Activated T-cell treated with anti-CD3 and anti-CD28 coated beads, Interleukin-2, amount 50 U/mL, for 72 hours (primary cell): ENCODE data around the gene GJA8. TPM values are rescaled to one million over a fixed set of nuclear protein-coding genes. Genes with fewer than 3 reads are reported as not detected.
"Not testable (repeated sequence)": the region's sequence is repeated elsewhere in the genome, so short reads cannot be mapped to it uniquely, and the experiment has no call there.

ENCODE experiments used
- ATAC-seq, 2 donors: fragments of 150-1000 bp; cut with Tn5 transposase; replicated peaks in 1 of 2; 2 replicates each; pipeline ENCODE4 v1.10.0; 2021; ENCODE audit warnings: moderate library complexity in 2 of 2, mild to moderate bottlenecking in 1 of 2
- DNase-seq, 2 donors: peaks; one replicate each; pipeline ENCODE4 v3.0.0; 2021 to 2022; ENCODE audit warnings: mixed read lengths in 1 of 2
- H3K27ac Mint-ChIP-seq: one replicate; pipeline ENCODE4 v1.8.0; 2022; ENCODE audit warnings: mild to moderate bottlenecking, moderate library complexity, mixed read lengths
- H3K27me3 Mint-ChIP-seq: one replicate; pipeline ENCODE4 v1.8.0; 2022; ENCODE audit warnings: low read depth, mixed read lengths
- H3K36me3 Mint-ChIP-seq, 2 donors: one replicate each; pipeline ENCODE4 v1.8.0; 2022; ENCODE audit warnings: mixed read lengths in 2 of 2, mild to moderate bottlenecking in 1 of 2; ENCODE audit not compliant: insufficient read depth in 2 of 2
- H3K4me1 Mint-ChIP-seq: one replicate; pipeline ENCODE4 v1.8.0; 2022; ENCODE audit warnings: low read depth, mixed read lengths
- H3K4me3 Mint-ChIP-seq, 2 donors: one replicate each; pipeline ENCODE4 v1.8.0; 2022; ENCODE audit warnings: mild to moderate bottlenecking in 2 of 2, mixed read lengths in 2 of 2, moderate library complexity in 2 of 2
- H3K9me3 Mint-ChIP-seq, 2 donors: one replicate each; pipeline ENCODE4 v1.8.0; 2022; ENCODE audit warnings: mixed read lengths in 2 of 2
- total RNA-seq, 2 donors: library from RNA; stranded (reverse); gene quantifications; one replicate each; pipeline ENCODE4 v1.2.3, GENCODE V29; 2022

The GJA8 gene
- not detected for total RNA-seq

- no peak within 1 kb of the TSS for H3K4me3 Mint-ChIP-seq
- no peaks in the 10 kb centered on the region for H3K36me3 Mint-ChIP-seq
- H3K27ac Mint-ChIP-seq: no peak within 1 kb of the TSS
- H3K27me3 Mint-ChIP-seq: no peaks in the 10 kb centered on the region
- H3K9me3 Mint-ChIP-seq: no peaks in the 10 kb centered on the region
- DNase-seq (no peak), ATAC-seq (no peak)
- peaks cover 9% of the 10 kb centered on the region for H3K4me1 Mint-ChIP-seq
These were observed at the start of gene GJA8 for GRCh38 chr1:147902253-147902845. Gene GJA8 (plus strand): TSS chr1:147902795. CDS start chr1:147907956, 5,161 bp downstream.

GRCh38 chr1:147853391-147853790, 49.2 kb upstream of the GJA8 start:
- no peak for ATAC-seq
- H3K27ac Mint-ChIP-seq: no peak overlapping the region
- no peak overlapping the region for H3K4me3 Mint-ChIP-seq
- peaks cover 22% of the 10 kb centered on the region for H3K27me3 Mint-ChIP-seq
- no peaks in the 10 kb centered on the region for H3K4me1 Mint-ChIP-seq
- H3K36me3 Mint-ChIP-seq: no peaks in the 10 kb centered on the region
- no peak for DNase-seq
- H3K9me3 Mint-ChIP-seq: no peaks in the 10 kb centered on the region

- DNase-seq: peak in 1 of 2 donors; percentile 5
- H3K4me1 Mint-ChIP-seq, ATAC-seq, H3K4me3 Mint-ChIP-seq, H3K27ac Mint-ChIP-seq, H3K9me3 Mint-ChIP-seq, H3K36me3 Mint-ChIP-seq: not testable (repeated sequence)
- peaks cover 30% of the 10 kb centered on the region for H3K27me3 Mint-ChIP-seq
These were observed 47.6 kb upstream of the GJA8 start for GRCh38 chr1:147854989-147855388.

- not testable (repeated sequence) for DNase-seq, H3K4me1 Mint-ChIP-seq, H3K36me3 Mint-ChIP-seq, ATAC-seq, H3K27ac Mint-ChIP-seq, H3K9me3 Mint-ChIP-seq, H3K4me3 Mint-ChIP-seq
- H3K27me3 Mint-ChIP-seq: peaks cover 30% of the 10 kb centered on the region
These were observed 46.6 kb upstream of the GJA8 start for GRCh38 chr1:147855996-147856395.

DNA sequence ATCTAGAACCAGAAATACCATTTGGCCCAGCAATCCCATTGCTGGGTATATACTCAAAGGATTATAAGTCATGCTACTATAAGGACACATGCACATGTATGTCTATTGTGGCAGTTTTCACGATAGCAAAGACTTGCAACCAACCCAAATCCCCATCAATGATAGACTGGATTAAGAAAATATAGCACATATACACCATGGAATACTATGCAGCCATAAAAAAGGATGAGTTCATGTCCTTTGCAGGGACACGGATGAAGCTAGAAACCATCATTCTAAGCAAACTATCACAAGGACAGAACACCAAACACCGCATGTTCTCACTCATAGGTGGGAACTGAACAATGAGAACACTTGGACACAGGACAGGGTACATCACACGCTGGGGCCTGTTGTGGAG, 35.4 kb upstream of the GJA8 start:
- H3K27me3 Mint-ChIP-seq: peaks cover 21% of the 10 kb centered on the region
- not testable (repeated sequence) for H3K4me3 Mint-ChIP-seq, DNase-seq, H3K36me3 Mint-ChIP-seq, H3K27ac Mint-ChIP-seq, H3K4me1 Mint-ChIP-seq, H3K9me3 Mint-ChIP-seq, ATAC-seq

DNA sequence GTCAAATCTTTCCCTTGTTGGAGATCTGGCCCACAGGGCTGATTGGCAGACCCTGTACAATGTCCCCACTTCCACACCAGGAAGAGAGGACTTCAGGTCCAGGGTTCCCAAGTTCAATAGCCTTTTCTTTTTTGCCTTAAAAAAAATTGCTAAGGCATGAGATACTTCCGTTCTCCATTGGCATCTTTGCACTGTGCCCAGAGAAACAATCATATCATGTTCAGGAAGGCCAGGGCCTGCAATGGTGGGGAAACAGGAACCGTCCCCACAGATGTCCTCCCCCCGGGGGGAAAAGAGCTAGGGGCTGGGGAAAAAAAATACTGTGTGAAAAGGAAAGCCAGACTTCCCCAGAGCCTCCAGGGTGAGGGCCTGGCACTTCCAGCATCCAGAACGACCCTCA, 24.6 kb upstream of the GJA8 start:
- no peaks in the 10 kb centered on the region for H3K4me1 Mint-ChIP-seq
- peaks cover 0 to 5% of the 10 kb centered on the region in 2 donors for H3K9me3 Mint-ChIP-seq
- no peak for ATAC-seq
- DNase-seq: no peak
- H3K4me3 Mint-ChIP-seq: no peak overlapping the region
- H3K27ac Mint-ChIP-seq: no peak overlapping the region
- peaks cover 16% of the 10 kb centered on the region for H3K27me3 Mint-ChIP-seq
- H3K36me3 Mint-ChIP-seq: peaks cover 0 to 3% of the 10 kb centered on the region in 2 donors

DNA sequence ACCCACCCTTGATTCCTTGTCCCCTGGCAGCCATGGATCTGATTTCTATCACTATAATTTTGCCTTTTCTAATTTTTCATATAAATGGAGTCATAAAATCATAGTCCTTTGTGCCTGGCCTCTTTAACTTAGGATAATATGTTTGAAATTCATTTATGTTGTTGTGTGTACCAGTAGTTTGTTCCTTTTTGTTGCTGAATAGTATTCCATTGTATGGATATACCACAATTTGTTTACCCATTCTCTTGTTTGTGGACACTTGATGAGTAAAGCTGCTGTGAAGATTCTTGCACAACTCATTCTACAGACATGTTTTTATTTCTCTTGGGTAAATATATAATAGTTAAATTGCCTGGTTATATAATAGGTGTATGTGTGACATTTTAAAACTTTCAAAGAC, 22.7 kb upstream of the GJA8 start:
- H3K9me3 Mint-ChIP-seq: peaks cover 0 to 5% of the 10 kb centered on the region in 2 donors
- peaks cover 0 to 3% of the 10 kb centered on the region in 2 donors for H3K36me3 Mint-ChIP-seq
- no peak overlapping the region for H3K27ac Mint-ChIP-seq
- no peak for ATAC-seq
- H3K4me1 Mint-ChIP-seq: no peaks in the 10 kb centered on the region
- H3K4me3 Mint-ChIP-seq: no peak overlapping the region
- DNase-seq: no peak
- H3K27me3 Mint-ChIP-seq: peaks cover 16% of the 10 kb centered on the region

GRCh38 chr1:147882535-147882934, 20.1 kb upstream of the GJA8 start:
- H3K27ac Mint-ChIP-seq: no peak overlapping the region

GRCh38 chr1:147890177-147890790, 12.3 kb upstream of the GJA8 start:
- DNase-seq (peak; percentile 72 to 81), ATAC-seq (peak; percentile 87 to 90)
- no peaks in the 10 kb centered on the region for H3K9me3 Mint-ChIP-seq
- H3K4me1 Mint-ChIP-seq: peaks cover 5% of the 10 kb centered on the region
- no peak overlapping the region for H3K4me3 Mint-ChIP-seq
- no peak overlapping the region for H3K27ac Mint-ChIP-seq
- peaks cover 7% of the 10 kb centered on the region for H3K27me3 Mint-ChIP-seq
- no peaks in the 10 kb centered on the region for H3K36me3 Mint-ChIP-seq

More at GRCh38 chr1:147882535-147882934, 20.1 kb upstream of the GJA8 start:
- Mint-ChIP-seq H3K4me3 (no peak overlapping the region), H3K36me3 (peaks cover 0 to 3% of the 10 kb centered on the region in 2 donors), H3K9me3 (peaks cover 0 to 5% of the 10 kb centered on the region in 2 donors), H3K4me1 (no peaks in the 10 kb centered on the region), H3K27me3 (peaks cover 7% of the 10 kb centered on the region)
- no peak for ATAC-seq
- DNase-seq: no peak

DNA sequence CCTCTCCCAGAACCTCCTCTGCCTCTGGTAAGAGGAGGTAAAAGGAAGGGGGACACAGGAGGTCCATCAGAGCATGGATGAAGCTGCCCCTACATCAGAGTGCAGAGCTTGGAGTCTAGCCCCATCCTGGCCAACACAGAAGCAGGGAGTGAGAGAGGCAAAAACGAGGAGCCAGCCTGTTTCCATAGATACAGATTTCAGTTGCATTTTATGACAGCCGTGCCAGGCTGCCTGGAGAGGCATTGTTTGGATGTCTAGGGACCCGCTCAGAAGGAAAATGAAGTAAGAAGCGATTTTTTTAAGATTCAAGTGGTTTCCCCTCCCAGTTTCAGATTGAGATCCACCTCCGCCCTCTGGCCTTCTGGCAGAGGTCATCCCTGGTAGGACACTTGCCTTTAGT, 11.5 kb upstream of the GJA8 start:
- H3K9me3 Mint-ChIP-seq: no peaks in the 10 kb centered on the region
- peaks cover 5% of the 10 kb centered on the region for H3K4me1 Mint-ChIP-seq
- peaks cover 7% of the 10 kb centered on the region for H3K27me3 Mint-ChIP-seq
- ATAC-seq: no peak
- no peaks in the 10 kb centered on the region for H3K36me3 Mint-ChIP-seq
- no peak overlapping the region for H3K4me3 Mint-ChIP-seq
- no peak for DNase-seq
- no peak overlapping the region for H3K27ac Mint-ChIP-seq

- peak in 1 of 2 donors; percentile 44 for ATAC-seq
- H3K4me1 Mint-ChIP-seq: peaks cover 5% of the 10 kb centered on the region
- peaks cover 7% of the 10 kb centered on the region for H3K27me3 Mint-ChIP-seq
- no peak for DNase-seq
- H3K36me3 Mint-ChIP-seq: no peaks in the 10 kb centered on the region
- H3K4me3 Mint-ChIP-seq: no peak overlapping the region
- H3K27ac Mint-ChIP-seq: no peak overlapping the region
- no peaks in the 10 kb centered on the region for H3K9me3 Mint-ChIP-seq
These were observed 10.4 kb upstream of the GJA8 start for GRCh38 chr1:147892216-147892615.

DNA sequence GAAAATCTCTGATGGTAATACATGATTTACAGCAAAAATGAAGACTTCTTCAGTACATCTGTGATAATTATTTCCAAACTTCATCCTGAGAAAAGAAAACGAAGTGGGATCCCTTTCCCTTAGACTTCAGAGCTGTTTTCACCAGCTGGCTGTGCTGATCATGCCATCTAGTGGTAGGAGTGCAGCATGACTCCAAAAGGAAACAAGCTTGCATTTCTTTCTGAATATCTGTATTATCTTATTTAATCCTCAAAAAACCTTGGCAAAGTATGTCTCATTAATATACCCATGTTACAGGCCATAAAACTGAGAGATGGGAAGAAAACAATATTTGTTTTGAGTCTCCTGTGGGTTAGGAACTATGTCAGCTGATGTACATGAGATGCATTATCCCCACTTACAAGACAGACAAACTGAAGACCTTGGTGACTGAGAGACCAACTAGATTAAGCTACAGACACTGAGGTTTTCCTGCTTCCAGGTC, 9.8 kb upstream of the GJA8 start:
- no peaks in the 10 kb centered on the region for H3K9me3 Mint-ChIP-seq
- DNase-seq (peak; percentile 16 to 25), ATAC-seq (no peak)
- no peak overlapping the region for H3K4me3 Mint-ChIP-seq
- H3K4me1 Mint-ChIP-seq: peaks cover 5% of the 10 kb centered on the region
- peaks cover 7% of the 10 kb centered on the region for H3K27me3 Mint-ChIP-seq
- no peaks in the 10 kb centered on the region for H3K36me3 Mint-ChIP-seq
- no peak overlapping the region for H3K27ac Mint-ChIP-seq

- DNase-seq (no peak), ATAC-seq (no peak)
- Mint-ChIP-seq H3K36me3 (no peaks in the 10 kb centered on the region), H3K4me3 (no peak overlapping the region), H3K27ac (no peak overlapping the region), H3K9me3 (no peaks in the 10 kb centered on the region), H3K27me3 (peaks cover 6% of the 10 kb centered on the region), H3K4me1 (peaks cover 5% of the 10 kb centered on the region)
These were observed 7.5 kb upstream of the GJA8 start for GRCh38 chr1:147895123-147895522.
